SW 1271 (cell line): ENCODE data around the gene ATG4A.

Experiments used
- DNase-seq, 2 experiments: peaks; one replicate each; lab custom pipeline; 2025; lab: John Stamatoyannopoulos, UW

Gene ATG4A

DNA sequence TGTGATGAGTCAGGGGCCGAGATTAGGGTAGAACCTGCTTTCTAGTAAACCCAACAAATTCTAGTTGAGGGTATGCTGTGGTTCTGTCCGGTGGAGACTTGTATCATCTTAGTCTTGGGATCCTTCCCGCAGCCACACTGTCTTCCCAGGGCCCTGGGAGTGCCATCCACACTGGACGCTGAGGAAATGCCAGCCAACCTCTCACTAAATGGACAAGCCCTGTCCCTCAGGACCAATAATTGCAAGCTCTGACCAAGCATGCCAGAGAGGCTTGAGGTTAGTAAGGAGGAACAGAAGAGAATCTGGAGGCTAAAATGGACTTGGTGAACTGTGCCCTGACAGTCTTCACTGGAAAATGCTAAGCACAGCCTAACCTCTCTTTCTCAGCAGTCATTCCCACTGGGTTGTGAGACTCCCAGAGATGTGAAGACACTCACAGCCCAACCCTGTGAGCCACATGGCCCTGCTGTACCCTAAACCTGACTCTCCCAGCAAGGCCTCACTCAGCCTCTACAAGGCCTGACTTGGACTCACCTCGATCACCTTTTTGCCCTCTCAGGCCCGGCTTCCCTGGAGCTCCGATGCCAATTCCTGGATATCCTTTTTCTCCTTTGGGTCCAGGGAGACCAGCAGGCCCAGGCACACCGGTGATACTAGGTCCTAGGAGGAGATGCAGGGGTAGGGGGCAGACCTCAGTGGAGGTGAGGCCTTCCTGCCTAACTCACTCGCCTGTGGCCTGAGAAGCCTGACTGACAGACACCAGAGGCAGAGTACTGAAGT lies 77.6 kb downstream of the ATG4A start:
- DNase-seq = no peak

DNA sequence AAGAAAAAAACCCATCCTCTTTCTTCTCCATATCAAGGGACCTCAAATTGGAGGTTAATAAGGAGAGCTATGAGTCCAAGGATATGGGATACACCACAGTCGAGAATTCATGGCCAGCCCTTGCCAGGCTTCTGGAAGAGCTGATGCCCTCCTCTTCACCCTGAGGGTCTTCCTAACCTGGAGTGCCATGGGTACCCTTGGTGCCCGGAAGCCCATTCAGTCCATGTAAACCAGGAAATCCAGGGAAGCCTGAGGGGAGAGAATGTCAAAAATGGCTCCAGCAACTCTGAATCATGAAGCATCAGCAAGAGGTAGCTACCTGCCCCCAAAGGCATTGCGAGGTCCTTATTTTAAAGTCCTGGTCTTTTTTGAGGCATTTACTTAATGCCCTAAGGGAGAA lies 78.2 kb downstream of the ATG4A start:
- DNase-seq = no peak

DNA sequence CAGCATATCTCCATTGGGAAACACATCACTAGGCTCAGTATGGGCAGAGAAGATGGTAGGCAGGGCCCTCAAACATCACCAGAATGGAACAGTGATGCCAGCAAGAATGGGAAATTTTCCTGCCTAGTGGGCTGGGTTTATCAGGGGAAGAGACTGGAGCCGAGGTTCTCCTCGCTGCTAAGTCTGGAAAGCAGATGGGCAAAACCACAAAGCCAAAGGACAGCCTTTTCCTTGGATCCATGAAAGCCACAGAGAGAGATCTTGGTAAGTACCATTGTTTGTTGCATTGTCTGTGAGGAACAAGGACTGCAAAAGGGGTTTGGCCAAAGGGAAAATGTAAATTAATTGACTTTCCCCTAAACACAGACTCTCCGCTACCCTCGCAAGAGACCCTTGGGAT lies 80.1 kb downstream of the ATG4A start:
- DNase-seq = no peak

DNA sequence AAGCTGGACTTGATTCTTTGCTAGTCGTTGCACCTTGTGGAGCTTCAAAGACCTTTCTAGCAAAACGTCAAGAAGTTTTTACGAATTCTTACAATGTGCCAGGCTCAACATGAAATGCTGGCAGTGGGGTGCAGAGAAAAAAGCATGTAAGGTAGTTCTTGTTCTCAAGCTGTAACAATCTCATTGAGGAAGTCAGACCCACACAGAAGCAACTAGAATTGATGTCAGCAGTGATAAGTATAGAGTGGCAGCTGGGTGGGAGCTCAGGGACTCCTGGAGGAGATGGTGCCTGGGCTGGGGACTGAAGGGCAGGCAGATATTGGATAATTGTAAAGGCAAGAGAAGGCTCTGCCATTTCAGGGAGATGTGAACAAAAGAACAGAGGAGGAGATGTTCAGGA lies 82.3 kb downstream of the ATG4A start:
- DNase-seq = no peak

DNA sequence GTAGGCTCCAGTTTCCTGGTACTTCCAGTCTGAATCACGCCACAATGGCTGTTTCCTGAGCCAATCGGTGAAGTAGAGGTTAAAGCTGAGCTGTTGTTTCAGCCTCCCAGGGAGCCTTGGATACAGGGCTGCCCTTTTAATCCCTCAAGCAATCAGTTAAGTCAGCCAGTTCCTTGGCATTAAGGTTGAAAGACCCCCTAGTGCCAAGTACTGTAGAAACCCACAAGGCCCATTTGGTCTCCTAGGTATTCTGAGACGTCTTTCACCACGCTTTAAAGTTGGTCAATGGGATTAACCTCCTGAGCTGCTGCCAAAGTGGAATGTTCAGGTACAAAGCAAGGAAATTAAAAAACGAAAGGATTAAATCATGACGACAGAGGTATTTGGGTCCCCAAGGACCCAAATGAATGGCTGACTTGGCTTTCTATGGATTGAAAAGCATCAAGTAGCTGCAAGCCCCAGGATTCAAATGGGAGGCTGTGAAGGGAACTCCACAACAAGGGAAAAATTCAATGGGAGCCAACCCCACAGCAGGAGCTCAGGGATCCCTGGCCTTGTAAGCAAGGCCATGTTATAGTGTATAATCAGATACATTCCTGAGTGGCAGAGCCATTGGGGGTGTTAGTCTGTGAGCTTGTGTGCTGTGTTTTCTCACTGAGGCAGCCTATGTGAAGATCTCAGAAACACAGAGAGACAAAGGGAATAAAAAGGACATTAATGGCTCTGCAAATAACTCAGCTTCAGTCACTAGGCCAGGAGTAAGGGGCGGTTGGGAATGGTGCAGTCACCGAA lies 86.0 kb downstream of the ATG4A start:
- DNase-seq = no peak

DNA sequence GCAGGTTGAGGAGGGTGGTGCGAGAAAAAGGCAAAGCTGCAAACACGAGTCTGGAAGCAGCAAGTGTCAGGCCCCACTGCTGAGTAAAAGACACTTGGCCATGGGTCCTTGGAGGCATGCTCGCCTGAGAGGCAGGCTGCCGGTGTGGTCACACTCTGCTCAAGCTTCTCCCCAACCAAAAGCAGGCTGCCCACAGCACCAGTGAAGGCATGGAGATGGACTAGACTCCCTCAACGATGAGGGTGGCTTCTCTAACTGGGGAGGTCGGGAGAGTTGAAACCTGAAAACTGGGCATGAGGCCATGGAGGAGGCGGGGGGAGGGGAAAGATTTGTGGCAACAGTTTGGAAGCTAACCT lies 86.5 kb downstream of the ATG4A start:
- no peak for DNase-seq

DNA sequence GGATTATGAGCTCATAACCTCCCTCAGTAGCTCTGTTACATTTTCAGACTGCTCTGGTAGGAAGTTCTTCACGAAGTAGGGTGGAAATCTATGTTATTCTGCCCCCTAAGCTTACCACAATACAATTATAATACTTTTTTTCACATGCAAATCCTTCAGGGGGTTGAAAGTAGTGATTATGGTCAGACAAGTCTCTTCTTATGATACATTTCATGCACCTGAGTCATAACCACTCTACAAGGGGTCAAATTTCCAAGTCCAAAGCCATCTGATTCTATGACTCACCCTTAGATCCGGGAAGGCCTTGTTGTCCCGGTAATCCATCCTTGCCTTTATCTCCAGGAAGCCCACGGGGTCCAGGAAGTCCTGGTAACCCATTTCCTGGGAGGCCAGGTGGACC lies 95.2 kb downstream of the ATG4A start:
- peak in 1 of 2 experiments; percentile 25 for DNase-seq

DNA sequence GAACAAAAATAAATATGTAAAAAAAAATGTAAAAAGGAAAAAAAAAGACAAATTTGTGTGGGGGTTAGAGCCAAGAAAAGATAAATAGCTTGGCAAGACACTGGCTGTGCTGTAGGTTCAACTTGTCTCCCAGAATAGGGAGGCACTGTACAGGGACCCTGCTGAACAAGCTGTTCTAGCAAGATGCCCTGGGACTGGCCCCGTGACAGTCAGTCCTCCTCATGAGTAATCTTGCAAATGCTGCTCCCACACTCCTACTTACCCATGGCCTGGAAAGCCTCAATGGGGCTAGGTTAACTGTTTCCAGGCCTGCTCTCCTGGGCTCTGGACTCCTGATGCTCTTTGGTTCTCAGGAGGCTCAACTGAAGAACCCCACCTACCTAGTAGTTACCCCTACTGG lies 106.8 kb downstream of the ATG4A start:
- DNase-seq = no peak

DNA sequence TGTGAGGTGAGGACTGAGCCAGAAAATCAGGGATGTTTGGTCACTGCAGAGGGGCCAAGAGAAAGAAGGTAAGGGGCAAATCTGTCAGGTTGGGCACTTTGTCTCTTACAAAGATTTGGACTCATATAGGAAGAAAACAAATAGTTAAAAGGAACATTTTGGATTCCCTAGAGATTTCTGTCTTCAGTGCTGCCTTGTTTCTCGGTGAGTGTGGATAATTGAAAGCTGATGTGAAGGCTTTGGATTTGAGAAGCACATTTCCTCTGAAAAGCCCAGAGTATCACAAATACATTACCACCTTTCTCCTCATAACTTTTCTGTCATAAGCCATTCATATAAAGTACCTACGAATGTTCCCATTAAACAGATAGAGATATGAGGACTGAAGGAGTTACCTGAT lies 107.5 kb downstream of the ATG4A start:
- DNase-seq = no peak

DNA sequence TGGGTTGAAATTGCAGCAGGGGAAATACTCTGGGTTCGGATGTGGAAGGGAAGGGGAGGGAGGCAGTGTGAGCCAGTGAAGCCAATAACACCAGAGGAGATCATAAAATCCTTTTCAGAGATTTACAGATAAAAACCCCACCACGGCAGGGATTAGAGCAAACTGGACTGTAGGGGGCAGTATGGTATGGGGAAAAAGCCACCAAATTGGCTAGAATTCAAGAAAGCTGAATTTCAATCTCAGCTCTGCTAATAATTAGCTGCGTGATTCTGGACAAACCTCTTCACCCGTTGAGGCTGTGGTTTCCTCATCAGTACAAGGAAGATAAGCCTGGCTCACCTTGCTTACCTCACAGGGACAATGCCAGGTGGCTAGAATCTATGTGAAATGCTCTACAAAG lies 108.1 kb downstream of the ATG4A start:
- DNase-seq = peak in 1 of 2 experiments; percentile 4

DNA sequence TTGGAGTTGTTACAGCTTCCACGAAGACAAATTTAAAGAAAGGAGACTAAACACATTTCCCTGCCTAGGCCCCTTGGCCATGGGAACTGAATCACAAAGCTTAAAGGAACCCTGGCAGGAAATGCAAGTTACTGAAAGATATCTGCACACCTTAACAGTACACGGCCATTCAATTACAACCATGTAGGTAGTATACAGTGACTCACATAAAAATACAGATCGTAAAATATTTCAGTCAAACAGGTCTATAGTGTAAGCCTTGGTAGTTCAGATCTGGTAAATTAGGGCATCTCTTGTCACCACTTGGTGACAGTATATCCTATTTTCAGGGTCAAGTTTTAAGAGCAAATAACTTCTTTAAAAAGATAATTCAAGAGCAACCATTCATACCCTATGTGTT lies 112.0 kb downstream of the ATG4A start:
- no peak for DNase-seq
